GM19467 (cell line): Measurements from ENCODE around the gene DLGAP1.

ENCODE experiments used
- ATAC-seq: cut with Tn5 transposase; IDR thresholded peaks from one replicate; pipeline ENCODE4 v1.9.1; 2021; ENCODE audit warnings: mild to moderate bottlenecking, moderate library complexity; ENCODE audit not compliant: unreplicated experiment

Gene DLGAP1

GRCh38 chr18:3874581-3874980, 580.5 kb downstream of the DLGAP1 start:
- no peak for ATAC-seq

- ATAC-seq, result no peak
Measured at GRCh38 chr18:3874125-3874524, 581.0 kb downstream of the DLGAP1 start.

- no peak for ATAC-seq
Measured at GRCh38 chr18:3873698-3874097, 581.4 kb downstream of the DLGAP1 start.

GRCh38 chr18:3873211-3873610, 581.9 kb downstream of the DLGAP1 start:
- ATAC-seq, result no peak

GRCh38 chr18:3872641-3873040, 582.5 kb downstream of the DLGAP1 start:
- no peak for ATAC-seq

GRCh38 chr18:3871687-3872086, 583.4 kb downstream of the DLGAP1 start:
- no peak for ATAC-seq

- no peak for ATAC-seq
Measured at GRCh38 chr18:3870914-3871313, 584.2 kb downstream of the DLGAP1 start.

- ATAC-seq, result no peak
Measured at GRCh38 chr18:3869848-3870247, 585.3 kb downstream of the DLGAP1 start.

GRCh38 chr18:3867864-3868311, 587.2 kb downstream of the DLGAP1 start:
- ATAC-seq, result no peak

- ATAC-seq, result no peak
Measured at GRCh38 chr18:3867236-3867635, 587.9 kb downstream of the DLGAP1 start.

- no peak for ATAC-seq
Measured at GRCh38 chr18:3864669-3865298, 590.3 kb downstream of the DLGAP1 start.

- no peak for ATAC-seq
Measured at GRCh38 chr18:3863593-3863992, 591.5 kb downstream of the DLGAP1 start.

- ATAC-seq, result no peak
Measured at GRCh38 chr18:3863006-3863405, 592.1 kb downstream of the DLGAP1 start.

- ATAC-seq, result no peak
Measured at GRCh38 chr18:3861495-3861894, 593.6 kb downstream of the DLGAP1 start.

GRCh38 chr18:3857544-3857943, 597.6 kb downstream of the DLGAP1 start:
- no peak for ATAC-seq

- no peak for ATAC-seq
Measured at GRCh38 chr18:3855966-3856365, 599.1 kb downstream of the DLGAP1 start.

- no peak for ATAC-seq
Measured at GRCh38 chr18:3852321-3852720, 602.8 kb downstream of the DLGAP1 start.

GRCh38 chr18:3851159-3851558, 603.9 kb downstream of the DLGAP1 start:
- ATAC-seq, result no peak

- ATAC-seq, result no peak
Measured at GRCh38 chr18:3848316-3848715, 606.8 kb downstream of the DLGAP1 start.

- ATAC-seq, result no peak
Measured at GRCh38 chr18:3845161-3845560, 609.9 kb downstream of the DLGAP1 start.

- no peak for ATAC-seq
Measured at GRCh38 chr18:3842844-3843243, 612.3 kb downstream of the DLGAP1 start.

- ATAC-seq, result no peak
Measured at GRCh38 chr18:3840766-3841165, 614.3 kb downstream of the DLGAP1 start.

- ATAC-seq, result no peak
Measured at GRCh38 chr18:3839581-3839981, 615.5 kb downstream of the DLGAP1 start.
